ENCODE data around the gene CFL1.

Gene CFL1

DNA sequence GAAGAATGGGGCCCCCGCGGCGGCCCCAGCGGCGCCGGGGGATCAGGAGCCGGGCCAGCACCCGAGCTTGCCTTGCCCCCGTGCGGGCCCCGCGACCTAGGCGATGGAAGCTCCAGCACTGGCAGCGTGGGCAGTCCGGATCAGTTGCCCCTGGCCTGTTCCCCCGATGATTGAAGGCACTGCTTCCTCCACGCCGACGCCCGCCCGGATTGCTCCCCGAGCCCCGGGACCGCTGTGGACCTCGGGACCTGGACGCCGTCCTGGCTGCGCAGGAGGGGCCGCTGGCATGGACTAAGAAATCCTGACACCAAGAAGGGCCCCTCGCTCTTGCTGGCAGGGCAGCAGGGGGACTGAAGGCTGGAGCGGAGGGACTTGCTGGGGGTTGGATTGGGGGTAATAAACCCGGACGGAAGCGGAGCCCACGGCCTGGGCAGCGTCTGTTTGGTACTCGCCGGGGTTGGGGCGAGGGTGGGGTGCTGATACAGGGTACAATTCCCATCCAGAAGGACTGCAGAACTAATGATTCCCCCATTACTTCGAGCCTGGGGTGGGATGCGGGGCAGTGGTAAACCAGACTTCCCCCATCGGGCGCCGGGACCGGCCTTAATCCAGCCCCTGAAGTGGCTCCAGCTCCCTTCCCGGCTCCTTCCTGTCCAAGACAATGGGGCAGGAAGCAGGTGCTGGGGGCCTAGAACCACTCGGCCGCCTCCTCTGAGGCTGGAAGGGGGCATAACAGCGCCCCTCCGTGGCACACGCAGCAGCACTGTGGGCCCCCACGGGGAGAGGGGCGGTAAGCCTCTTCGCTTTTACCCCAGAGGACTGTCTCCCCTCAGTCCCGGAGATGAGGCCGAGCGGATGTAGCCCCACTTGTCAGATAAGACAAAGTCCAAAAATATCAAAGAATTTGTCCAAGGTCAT lies 33.5 kb upstream of the CFL1 start:
- peaks cover 2% of the 10 kb centered on the region; the same call in 1 of the 2 replicates for H3K36me3 ChIP-seq (ENCODE audit: insufficient read depth, low read length)
- DNase-seq (ENCODE audit: low read depth, low spot score) = no peak
- TF ChIP-seq FOXP2 (optimal IDR thresholded peaks at IDR 0.05; ENCODE audit: control extremely low read depth, extremely low read length, insufficient read depth) = no peak
- 0 out of 2 replicates have a peak, but pooled peaks have one; percentile 15 for TF ChIP-seq POLR2AphosphoS5 (IDR thresholded peaks at IDR 0.05; ENCODE audit: borderline replicate concordance, low read depth, low read length)

DNA sequence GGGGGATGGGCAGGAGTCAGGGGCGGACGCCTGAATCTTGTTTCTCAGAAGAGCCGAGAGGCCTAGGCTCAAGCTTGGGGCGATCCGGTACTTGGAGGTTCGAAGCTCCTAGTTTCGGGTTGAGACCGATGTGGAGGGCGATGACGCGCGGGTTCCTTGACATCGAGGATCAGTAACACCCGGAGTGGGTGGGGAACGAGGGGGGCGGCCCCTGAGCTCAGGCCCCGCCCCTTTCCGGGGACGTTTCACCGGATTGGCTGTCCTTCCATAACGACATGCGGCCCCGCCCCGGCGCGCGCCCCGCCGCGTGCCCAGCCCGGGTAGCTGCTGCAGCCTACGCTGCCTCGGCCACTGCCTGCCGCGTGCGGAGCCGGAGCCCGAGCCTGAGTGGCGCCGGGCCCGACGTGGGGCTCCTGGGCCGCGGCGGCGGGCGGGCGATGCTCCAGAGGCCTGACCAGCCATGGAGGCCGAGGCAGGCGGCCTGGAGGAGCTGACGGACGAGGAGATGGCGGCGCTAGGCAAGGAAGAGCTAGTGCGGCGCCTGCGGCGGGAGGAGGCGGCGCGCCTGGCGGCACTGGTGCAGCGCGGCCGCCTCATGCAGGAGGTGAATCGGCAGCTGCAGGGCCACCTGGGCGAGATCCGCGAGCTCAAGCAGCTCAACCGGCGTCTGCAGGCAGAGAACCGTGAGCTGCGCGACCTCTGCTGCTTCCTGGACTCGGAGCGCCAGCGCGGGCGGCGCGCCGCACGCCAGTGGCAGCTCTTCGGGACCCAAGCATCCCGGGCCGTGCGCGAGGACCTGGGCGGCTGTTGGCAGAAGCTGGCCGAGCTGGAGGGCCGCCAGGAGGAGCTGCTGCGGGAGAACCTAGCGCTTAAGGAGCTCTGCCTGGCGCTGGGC lies 32.6 kb upstream of the CFL1 start, which contains the start of gene CCDC85B:
CCDC85B (plus strand) TSS at position 350 of the 895 bp plus-strand sequence; CDS start at position 461, 111 bp downstream.
- Histone ChIP-seq H3K4me3 (peak within 1 kb of the TSS; percentile 95), H3K9ac (ENCODE audit: insufficient read length) (peak within 1 kb of the TSS; percentile 88), H3K9me3 (ENCODE audit: low read depth, low read length) (no peaks in the 10 kb centered on the region), H3K27ac (0 out of 2 replicates have a peak within 1 kb of the TSS, but pooled peaks have one; percentile 42), H3K36me3 (ENCODE audit: insufficient read depth, low read length) (peaks cover 8% of the 10 kb centered on the region; the same call in 1 of the 2 replicates)
- TF ChIP-seq FOXP2 (optimal IDR thresholded peaks at IDR 0.05; ENCODE audit: control extremely low read depth, extremely low read length, insufficient read depth) (no peak), POLR2AphosphoS5 (IDR thresholded peaks at IDR 0.05; ENCODE audit: borderline replicate concordance, low read depth, low read length) (peak; percentile 77)
- peak; percentile 53 for DNase-seq (ENCODE audit: low read depth, low spot score)

More for the DNA sequence above, 33.5 kb upstream of the CFL1 start:
- peak overlapping the region; percentile 88 for H3K9ac ChIP-seq (ENCODE audit: insufficient read length)
- peak overlapping the region; percentile 95 for H3K4me3 ChIP-seq
- 0 out of 2 replicates have a peak overlapping the region, but pooled peaks have one; percentile 42 for H3K27ac ChIP-seq
- no peaks in the 10 kb centered on the region for H3K9me3 ChIP-seq (ENCODE audit: low read depth, low read length)

DNA sequence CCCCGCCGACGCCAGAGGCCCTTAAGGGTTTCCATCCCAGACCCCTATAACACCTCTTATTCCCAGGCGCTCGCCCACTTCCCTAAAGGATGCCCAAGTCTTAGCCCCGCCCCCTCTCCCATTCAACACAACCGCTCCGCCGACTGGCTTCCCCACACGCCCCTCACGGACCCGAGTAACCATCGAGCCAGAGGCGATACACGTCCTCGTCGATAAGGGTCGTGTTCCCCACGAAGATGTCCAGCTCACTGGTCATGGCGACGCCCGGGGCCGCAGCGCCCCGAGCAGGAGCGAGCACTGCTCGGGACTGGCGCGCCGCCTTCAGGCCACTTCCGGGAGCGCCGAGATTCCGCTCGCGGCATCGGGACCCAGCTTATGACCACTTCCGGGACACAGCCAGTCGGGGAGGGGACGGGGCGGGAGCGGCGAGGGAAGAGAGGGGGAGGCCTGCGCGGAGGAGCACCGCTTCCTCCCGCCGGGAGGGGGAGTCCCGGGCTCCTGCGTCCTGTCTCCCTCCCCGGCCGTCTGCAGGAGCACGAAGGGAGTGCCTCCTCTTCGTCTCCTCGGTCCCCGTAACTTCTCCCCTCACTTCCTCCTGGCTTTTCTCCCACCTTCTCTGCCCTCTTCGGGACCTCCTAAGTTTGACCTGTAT lies 30.3 kb upstream of the CFL1 start, which contains the start of gene FIBP:
FIBP (minus strand) TSS at position 309 of the 652 bp plus-strand sequence; CDS start at position 256, 53 bp downstream.
- Histone ChIP-seq H3K9me3 (ENCODE audit: low read depth, low read length) (no peaks in the 10 kb centered on the region), H3K36me3 (ENCODE audit: insufficient read depth, low read length) (peaks cover 29% of the 10 kb centered on the region; the same call in 1 of the 2 replicates), H3K4me3 (peak within 1 kb of the TSS; percentile 100), H3K27ac (peak within 1 kb of the TSS; percentile 1; the same call in 1 of the 2 replicates), H3K9ac (ENCODE audit: insufficient read length) (peak within 1 kb of the TSS; percentile 84)
- DNase-seq (ENCODE audit: low read depth, low spot score) = peak; percentile 67
- TF ChIP-seq EZH2 (IDR thresholded peaks at IDR 0.05) (no peak), POLR2AphosphoS5 (IDR thresholded peaks at IDR 0.05; ENCODE audit: borderline replicate concordance, low read depth, low read length) (peak; percentile 97)

DNA sequence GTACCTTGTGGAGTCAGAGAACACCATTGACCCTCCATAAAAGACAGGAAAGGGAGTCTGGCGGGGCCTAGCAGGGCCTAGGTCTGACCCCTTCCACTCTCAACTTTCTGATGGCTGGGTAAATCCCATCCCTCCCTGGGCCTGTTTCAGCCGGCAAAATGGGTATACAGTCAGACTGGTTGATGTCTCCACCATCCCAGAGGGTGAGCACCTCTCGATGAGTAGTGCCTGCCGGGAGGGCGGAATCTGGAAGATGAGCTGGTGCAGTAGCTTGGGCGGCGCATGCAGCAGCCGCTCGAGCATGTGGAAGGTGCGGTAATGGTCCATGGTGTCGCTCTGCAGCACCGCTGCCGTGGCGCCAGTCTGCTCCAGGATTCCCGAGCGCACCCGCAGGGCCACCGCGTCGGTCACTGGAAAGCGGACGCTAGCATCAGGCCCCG lies 29.8 kb upstream of the CFL1 start:
- Histone ChIP-seq H3K9ac (ENCODE audit: insufficient read length) (peak overlapping the region; percentile 84), H3K27ac (no peak overlapping the region), H3K36me3 (ENCODE audit: insufficient read depth, low read length) (peaks cover 35% of the 10 kb centered on the region; the same call in 1 of the 2 replicates), H3K9me3 (ENCODE audit: low read depth, low read length) (no peaks in the 10 kb centered on the region), H3K4me3 (peak overlapping the region; percentile 100)
- DNase-seq (ENCODE audit: low read depth, low spot score) = no peak
- TF ChIP-seq FOXP2 (optimal IDR thresholded peaks at IDR 0.05; ENCODE audit: control extremely low read depth, extremely low read length, insufficient read depth) (no peak), POLR2AphosphoS5 (IDR thresholded peaks at IDR 0.05; ENCODE audit: borderline replicate concordance, low read depth, low read length) (no peak), EZH2 (IDR thresholded peaks at IDR 0.05) (no peak)

DNA sequence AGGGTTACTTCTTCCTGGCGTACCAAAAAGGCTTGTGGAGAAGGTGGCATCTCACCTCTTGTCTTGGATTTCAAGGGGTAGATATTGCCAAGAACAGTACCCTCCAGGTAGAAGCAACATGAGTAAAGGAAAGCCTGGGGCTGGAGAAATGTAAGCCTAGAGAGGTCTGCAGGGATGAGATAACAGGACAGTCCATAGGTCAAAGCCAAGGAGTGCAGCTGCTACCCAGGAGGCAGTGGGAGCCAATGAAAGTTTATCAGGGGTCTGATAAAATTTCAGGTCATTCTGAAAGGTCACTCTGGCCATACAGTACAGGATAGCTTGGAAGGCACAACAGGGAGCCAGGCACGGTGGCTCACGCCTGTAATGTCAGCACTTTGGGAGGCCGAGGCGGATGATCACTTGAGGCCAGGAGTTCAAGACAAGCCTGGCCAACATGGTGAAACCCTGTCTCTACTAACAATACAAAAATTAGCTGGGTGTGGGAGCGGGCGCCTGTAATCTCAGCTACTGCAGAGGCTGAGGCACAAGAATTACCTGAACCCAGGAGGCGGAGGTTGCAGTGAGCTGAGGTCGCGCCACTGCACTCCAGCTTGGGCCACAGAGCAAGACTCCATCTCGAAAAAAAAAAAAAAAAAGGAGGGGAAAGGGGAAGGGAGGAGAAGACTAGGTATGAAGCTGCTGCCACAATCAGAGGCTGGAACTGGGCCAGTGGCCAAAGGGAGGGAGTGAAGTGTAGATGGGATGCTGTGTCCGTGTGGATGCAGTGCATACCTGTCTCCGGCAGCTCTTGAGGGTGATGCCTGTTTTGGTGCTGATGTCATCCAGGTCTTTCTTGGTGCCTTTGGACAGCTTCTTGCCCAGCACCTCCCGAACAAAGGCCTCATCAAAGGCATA lies 29.1 kb upstream of the CFL1 start:
- Histone ChIP-seq H3K27ac (no peak overlapping the region), H3K9ac (ENCODE audit: insufficient read length) (no peak overlapping the region), H3K36me3 (ENCODE audit: insufficient read depth, low read length) (peaks cover 36% of the 10 kb centered on the region; the same call in 1 of the 2 replicates), H3K9me3 (ENCODE audit: low read depth, low read length) (no peaks in the 10 kb centered on the region), H3K4me3 (peak overlapping the region; percentile 100)
- TF ChIP-seq EZH2 (IDR thresholded peaks at IDR 0.05) (no peak), FOXP2 (optimal IDR thresholded peaks at IDR 0.05; ENCODE audit: control extremely low read depth, extremely low read length, insufficient read depth) (no peak), POLR2AphosphoS5 (IDR thresholded peaks at IDR 0.05; ENCODE audit: borderline replicate concordance, low read depth, low read length) (no peak)
- DNase-seq (ENCODE audit: low read depth, low spot score) = no peak

DNA sequence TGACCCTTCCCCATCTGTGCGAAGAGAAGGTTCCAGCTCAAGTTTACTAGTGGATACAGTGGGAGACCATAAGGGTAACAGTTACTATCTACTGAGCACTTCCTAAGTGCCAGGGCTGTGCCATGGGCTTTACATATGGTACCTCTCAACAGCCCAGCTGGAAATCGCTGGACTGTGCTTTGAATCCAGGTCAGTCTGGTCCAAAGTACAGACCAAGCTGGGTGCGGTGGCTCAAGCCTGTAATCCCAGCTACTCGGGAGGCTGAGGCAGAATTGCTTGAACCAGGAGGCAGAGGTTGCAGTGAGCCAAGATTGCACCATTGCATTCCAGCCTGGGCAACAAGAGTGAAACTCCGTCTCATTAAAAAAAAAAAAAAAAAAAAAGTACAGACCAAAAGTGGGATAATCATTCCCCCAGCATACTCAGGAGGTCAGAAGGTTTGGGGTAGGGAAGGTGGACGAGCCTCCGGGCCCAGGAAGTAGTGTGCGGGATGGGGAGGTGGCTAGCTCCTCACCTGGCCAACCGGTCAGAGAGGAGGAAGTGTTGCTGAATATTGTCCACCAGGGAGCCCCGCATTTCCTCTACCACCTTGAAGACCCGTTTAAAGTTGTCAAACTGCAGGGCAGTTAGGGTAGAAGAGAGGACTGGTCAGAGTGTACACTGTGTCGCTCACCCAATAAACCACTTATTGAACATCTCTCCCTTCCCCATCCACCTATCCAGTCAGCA lies 28.0 kb upstream of the CFL1 start:
- H3K36me3 ChIP-seq (ENCODE audit: insufficient read depth, low read length) = peaks cover 36% of the 10 kb centered on the region; the same call in 1 of the 2 replicates
- DNase-seq (ENCODE audit: low read depth, low spot score) = no peak
- TF ChIP-seq EZH2 (IDR thresholded peaks at IDR 0.05) (no peak), FOXP2 (optimal IDR thresholded peaks at IDR 0.05; ENCODE audit: control extremely low read depth, extremely low read length, insufficient read depth) (no peak), POLR2AphosphoS5 (IDR thresholded peaks at IDR 0.05; ENCODE audit: borderline replicate concordance, low read depth, low read length) (no peak)
- no peak overlapping the region for H3K27ac ChIP-seq
- no peaks in the 10 kb centered on the region for H3K9me3 ChIP-seq (ENCODE audit: low read depth, low read length)
- H3K9ac ChIP-seq (ENCODE audit: insufficient read length) = no peak overlapping the region
- H3K4me3 ChIP-seq = no peak overlapping the region

Data from SK-N-MC (cell line).